C4-2B (cell line): ENCODE results near the gene CISTR.

Source experiments
- ZFX ChIP-seq: fragments of 450-650 bp; IDR thresholded peaks from 2 replicates; pipeline ENCODE4 v1.6.1; 2017
- TF ChIP-seq, protein P1 (sequence below): fragments of 450-650 bp; conservative IDR thresholded peaks from 2 replicates; pipeline ENCODE4 v1.5.1; 2017; ENCODE audit warnings: mild to moderate bottlenecking

DNA sequence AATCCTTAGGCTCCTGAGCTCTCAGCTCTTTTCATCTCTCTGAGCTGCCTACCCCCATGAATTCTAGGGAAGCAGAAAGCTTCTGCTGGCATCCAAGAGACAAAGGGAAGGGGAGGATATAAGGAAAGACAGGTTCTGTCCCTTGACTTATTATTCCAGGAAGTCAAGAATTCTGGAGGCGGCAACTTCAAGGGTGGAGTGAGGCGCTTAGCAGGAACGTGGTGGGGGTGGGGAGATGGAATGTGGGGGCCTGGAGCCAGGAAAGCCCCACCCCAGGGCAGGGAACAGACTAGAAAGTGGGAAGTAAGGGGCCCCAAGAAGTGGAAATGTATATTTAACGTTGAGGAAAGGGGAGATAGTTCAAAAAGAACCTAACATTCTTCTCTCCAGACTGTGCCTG, 26.0 kb downstream of the CISTR start:
- TF ChIP-seq, protein P1, sequence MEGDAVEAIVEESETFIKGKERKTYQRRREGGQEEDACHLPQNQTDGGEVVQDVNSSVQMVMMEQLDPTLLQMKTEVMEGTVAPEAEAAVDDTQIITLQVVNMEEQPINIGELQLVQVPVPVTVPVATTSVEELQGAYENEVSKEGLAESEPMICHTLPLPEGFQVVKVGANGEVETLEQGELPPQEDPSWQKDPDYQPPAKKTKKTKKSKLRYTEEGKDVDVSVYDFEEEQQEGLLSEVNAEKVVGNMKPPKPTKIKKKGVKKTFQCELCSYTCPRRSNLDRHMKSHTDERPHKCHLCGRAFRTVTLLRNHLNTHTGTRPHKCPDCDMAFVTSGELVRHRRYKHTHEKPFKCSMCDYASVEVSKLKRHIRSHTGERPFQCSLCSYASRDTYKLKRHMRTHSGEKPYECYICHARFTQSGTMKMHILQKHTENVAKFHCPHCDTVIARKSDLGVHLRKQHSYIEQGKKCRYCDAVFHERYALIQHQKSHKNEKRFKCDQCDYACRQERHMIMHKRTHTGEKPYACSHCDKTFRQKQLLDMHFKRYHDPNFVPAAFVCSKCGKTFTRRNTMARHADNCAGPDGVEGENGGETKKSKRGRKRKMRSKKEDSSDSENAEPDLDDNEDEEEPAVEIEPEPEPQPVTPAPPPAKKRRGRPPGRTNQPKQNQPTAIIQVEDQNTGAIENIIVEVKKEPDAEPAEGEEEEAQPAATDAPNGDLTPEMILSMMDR, result no peak
- TF ChIP-seq ZFX, result no peak
